ENCODE results near the gene PKM.

GRCh38 chr15:72182244-72182643 lies 48.7 kb downstream of the PKM start:
- TF ChIP-seq, protein P1, sequence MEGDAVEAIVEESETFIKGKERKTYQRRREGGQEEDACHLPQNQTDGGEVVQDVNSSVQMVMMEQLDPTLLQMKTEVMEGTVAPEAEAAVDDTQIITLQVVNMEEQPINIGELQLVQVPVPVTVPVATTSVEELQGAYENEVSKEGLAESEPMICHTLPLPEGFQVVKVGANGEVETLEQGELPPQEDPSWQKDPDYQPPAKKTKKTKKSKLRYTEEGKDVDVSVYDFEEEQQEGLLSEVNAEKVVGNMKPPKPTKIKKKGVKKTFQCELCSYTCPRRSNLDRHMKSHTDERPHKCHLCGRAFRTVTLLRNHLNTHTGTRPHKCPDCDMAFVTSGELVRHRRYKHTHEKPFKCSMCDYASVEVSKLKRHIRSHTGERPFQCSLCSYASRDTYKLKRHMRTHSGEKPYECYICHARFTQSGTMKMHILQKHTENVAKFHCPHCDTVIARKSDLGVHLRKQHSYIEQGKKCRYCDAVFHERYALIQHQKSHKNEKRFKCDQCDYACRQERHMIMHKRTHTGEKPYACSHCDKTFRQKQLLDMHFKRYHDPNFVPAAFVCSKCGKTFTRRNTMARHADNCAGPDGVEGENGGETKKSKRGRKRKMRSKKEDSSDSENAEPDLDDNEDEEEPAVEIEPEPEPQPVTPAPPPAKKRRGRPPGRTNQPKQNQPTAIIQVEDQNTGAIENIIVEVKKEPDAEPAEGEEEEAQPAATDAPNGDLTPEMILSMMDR (IDR thresholded peaks at IDR 0.05) = no peak
- no peak for TF ChIP-seq POLR2AphosphoS5 (IDR thresholded peaks at IDR 0.05)
